ENCODE measurements around the gene FRMD4A.

FRMD4A gene

GRCh38 chr10:14282276-14282675 is 48.4 kb downstream of the FRMD4A start:
- Histone ChIP-seq H3K4me3 (replicated peaks; ENCODE audit: insufficient read depth, low read length) (no peak overlapping the region), H3K27me3 (ENCODE audit: insufficient read depth, poor library complexity, severe bottlenecking) (no peaks in the 10 kb centered on the region), H3K27ac (replicated peaks) (no peak overlapping the region)
- TF ChIP-seq, protein P1, sequence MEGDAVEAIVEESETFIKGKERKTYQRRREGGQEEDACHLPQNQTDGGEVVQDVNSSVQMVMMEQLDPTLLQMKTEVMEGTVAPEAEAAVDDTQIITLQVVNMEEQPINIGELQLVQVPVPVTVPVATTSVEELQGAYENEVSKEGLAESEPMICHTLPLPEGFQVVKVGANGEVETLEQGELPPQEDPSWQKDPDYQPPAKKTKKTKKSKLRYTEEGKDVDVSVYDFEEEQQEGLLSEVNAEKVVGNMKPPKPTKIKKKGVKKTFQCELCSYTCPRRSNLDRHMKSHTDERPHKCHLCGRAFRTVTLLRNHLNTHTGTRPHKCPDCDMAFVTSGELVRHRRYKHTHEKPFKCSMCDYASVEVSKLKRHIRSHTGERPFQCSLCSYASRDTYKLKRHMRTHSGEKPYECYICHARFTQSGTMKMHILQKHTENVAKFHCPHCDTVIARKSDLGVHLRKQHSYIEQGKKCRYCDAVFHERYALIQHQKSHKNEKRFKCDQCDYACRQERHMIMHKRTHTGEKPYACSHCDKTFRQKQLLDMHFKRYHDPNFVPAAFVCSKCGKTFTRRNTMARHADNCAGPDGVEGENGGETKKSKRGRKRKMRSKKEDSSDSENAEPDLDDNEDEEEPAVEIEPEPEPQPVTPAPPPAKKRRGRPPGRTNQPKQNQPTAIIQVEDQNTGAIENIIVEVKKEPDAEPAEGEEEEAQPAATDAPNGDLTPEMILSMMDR (IDR thresholded peaks at IDR 0.05; ENCODE audit: insufficient read depth, low read length) = no peak
- TF ChIP-seq GABPA (IDR thresholded peaks at IDR 0.05; ENCODE audit: low read depth) = no peak
- TF ChIP-seq, protein P2, sequence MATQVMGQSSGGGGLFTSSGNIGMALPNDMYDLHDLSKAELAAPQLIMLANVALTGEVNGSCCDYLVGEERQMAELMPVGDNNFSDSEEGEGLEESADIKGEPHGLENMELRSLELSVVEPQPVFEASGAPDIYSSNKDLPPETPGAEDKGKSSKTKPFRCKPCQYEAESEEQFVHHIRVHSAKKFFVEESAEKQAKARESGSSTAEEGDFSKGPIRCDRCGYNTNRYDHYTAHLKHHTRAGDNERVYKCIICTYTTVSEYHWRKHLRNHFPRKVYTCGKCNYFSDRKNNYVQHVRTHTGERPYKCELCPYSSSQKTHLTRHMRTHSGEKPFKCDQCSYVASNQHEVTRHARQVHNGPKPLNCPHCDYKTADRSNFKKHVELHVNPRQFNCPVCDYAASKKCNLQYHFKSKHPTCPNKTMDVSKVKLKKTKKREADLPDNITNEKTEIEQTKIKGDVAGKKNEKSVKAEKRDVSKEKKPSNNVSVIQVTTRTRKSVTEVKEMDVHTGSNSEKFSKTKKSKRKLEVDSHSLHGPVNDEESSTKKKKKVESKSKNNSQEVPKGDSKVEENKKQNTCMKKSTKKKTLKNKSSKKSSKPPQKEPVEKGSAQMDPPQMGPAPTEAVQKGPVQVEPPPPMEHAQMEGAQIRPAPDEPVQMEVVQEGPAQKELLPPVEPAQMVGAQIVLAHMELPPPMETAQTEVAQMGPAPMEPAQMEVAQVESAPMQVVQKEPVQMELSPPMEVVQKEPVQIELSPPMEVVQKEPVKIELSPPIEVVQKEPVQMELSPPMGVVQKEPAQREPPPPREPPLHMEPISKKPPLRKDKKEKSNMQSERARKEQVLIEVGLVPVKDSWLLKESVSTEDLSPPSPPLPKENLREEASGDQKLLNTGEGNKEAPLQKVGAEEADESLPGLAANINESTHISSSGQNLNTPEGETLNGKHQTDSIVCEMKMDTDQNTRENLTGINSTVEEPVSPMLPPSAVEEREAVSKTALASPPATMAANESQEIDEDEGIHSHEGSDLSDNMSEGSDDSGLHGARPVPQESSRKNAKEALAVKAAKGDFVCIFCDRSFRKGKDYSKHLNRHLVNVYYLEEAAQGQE (IDR thresholded peaks at IDR 0.05; ENCODE audit: insufficient replicate concordance, low read depth) = no peak
- TF ChIP-seq SPI1 (IDR thresholded peaks at IDR 0.05; ENCODE audit: borderline replicate concordance, low read depth) = no peak
- no peak for TF ChIP-seq POLR2AphosphoS5 (IDR thresholded peaks at IDR 0.05; ENCODE audit: low read depth)
- DNase-seq (ENCODE audit: low read depth in 1 of 2, low spot score in 1 of 2) = no peak

GRCh38 chr10:14278533-14278932 is 52.2 kb downstream of the FRMD4A start:
- Histone ChIP-seq H3K4me3 (replicated peaks; ENCODE audit: insufficient read depth, low read length) (no peak overlapping the region), H3K27me3 (ENCODE audit: insufficient read depth, poor library complexity, severe bottlenecking) (no peaks in the 10 kb centered on the region), H3K27ac (replicated peaks) (no peak overlapping the region)
- DNase-seq (ENCODE audit: low read depth in 1 of 2, low spot score in 1 of 2) = no peak
- TF ChIP-seq, protein P1 (IDR thresholded peaks at IDR 0.05; ENCODE audit: insufficient read depth, low read length) = no peak
- TF ChIP-seq GABPA (IDR thresholded peaks at IDR 0.05; ENCODE audit: low read depth) (no peak), SPI1 (IDR thresholded peaks at IDR 0.05; ENCODE audit: borderline replicate concordance, low read depth) (no peak), POLR2AphosphoS5 (IDR thresholded peaks at IDR 0.05; ENCODE audit: low read depth) (no peak)
- TF ChIP-seq, protein P2 (IDR thresholded peaks at IDR 0.05; ENCODE audit: insufficient replicate concordance, low read depth) = no peak

DNA sequence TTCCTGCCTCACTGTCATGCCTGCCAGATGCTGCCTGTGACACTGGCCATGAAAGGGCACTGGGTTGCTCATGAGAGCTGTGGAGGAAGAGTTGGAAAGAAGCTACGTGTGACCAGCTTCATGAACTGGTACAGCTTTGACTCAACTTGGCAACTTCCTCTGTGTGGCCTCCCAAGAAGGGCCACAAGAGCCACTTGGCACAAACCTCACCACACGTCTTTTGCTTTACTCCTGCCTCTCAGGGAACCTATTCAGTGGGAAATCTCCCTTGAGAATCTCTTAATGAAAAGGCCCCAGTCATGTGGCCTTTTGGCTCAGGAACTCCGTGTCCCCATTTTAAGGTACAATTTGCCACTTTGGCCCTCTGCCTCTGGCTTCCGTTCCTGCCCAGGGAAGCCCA is 54.5 kb downstream of the FRMD4A start:
- DNase-seq (ENCODE audit: low read depth in 1 of 2, low spot score in 1 of 2) = no peak
- Histone ChIP-seq H3K27ac (replicated peaks) (no peak overlapping the region), H3K27me3 (ENCODE audit: insufficient read depth, poor library complexity, severe bottlenecking) (no peaks in the 10 kb centered on the region), H3K4me3 (replicated peaks; ENCODE audit: insufficient read depth, low read length) (no peak overlapping the region)
- TF ChIP-seq GABPA (IDR thresholded peaks at IDR 0.05; ENCODE audit: low read depth) (no peak), POLR2AphosphoS5 (IDR thresholded peaks at IDR 0.05; ENCODE audit: low read depth) (no peak), SPI1 (IDR thresholded peaks at IDR 0.05; ENCODE audit: borderline replicate concordance, low read depth) (no peak)
- TF ChIP-seq, protein P2 (IDR thresholded peaks at IDR 0.05; ENCODE audit: insufficient replicate concordance, low read depth) = no peak
- TF ChIP-seq, protein P1 (IDR thresholded peaks at IDR 0.05; ENCODE audit: insufficient read depth, low read length) = no peak

Data from HL-60 (cell line).